SK-N-SH (cell line): ENCODE data around the gene PSTPIP1. TPM values are rescaled to one million over a fixed set of nuclear protein-coding genes. Genes with fewer than 3 reads are reported as not detected.
A peak's percentile ranks its signal among the peaks of the same experiment; 100 is the strongest.

Experiments
- CTCF ChIA-PET: fragments of 300-600, 350-600 bp; formaldehyde crosslinking; extraction: SDS; loops from one replicate; lab custom pipeline; 2021; lab: Yijun Ruan, JAX
- POLR2A ChIA-PET: fragments of 350-600 bp; sonication (Branson Sonifier 250); formaldehyde crosslinking; extraction: SDS; loops from one replicate; lab custom pipeline; 2020; ENCODE audit warnings: antibody characterized with exemption, inconsistent platforms; lab: Yijun Ruan, JAX
- DNase-seq: peaks from one replicate; pipeline ENCODE4 v3.0.0; 2012
- H2AFZ ChIP-seq: fragments of 200-600 bp; sonication (generic); 2 replicates; pipeline ENCODE4 v1.8.1; 2016; ENCODE audit warnings: antibody characterized with exemption, mild to moderate bottlenecking, low read depth
- H3F3A ChIP-seq: fragments of 200-600 bp; sonication (generic); replicated peaks from 2 replicates; pipeline ENCODE3; 2016; ENCODE audit warnings: antibody characterized with exemption, mild to moderate bottlenecking; ENCODE audit not compliant: insufficient read depth
- H3K27ac ChIP-seq, 2 experiments: fragments of 200-500 bp in 1 of 2; fragments of 200-600 bp in 1 of 2; sonication (Bioruptor generic) in 1 of 2; sonication (generic), shearing (Covaris generic) in 1 of 2; 2 replicates each; pipeline versions ENCODE4 v1.5.1 to v1.6.1; 2014 to 2016; ENCODE audit warnings: low read depth in 2 of 2, inconsistent platforms in 1 of 2, low read length in 1 of 2, mild to moderate bottlenecking in 1 of 2, mixed read lengths in 1 of 2
- H3K27me3 ChIP-seq: fragments of 200-600 bp; sonication (generic), shearing (Covaris generic); 2 replicates; pipeline ENCODE4 v1.6.1; 2016; ENCODE audit warnings: mixed run types; ENCODE audit not compliant: insufficient read depth
- H3K36me3 ChIP-seq, 2 experiments: fragments of 200-500 bp in 1 of 2; fragments of 200-600 bp in 1 of 2; sonication (Bioruptor generic) in 1 of 2; sonication (generic) in 1 of 2; replicated peaks in 1 of 2; 2 replicates each; pipeline versions ENCODE3 to v1.5.1; 2014 to 2016; ENCODE audit warnings: low read length in 1 of 2, mild to moderate bottlenecking in 1 of 2; ENCODE audit not compliant: insufficient read depth in 2 of 2, control insufficient read depth in 1 of 2
- H3K4me1 ChIP-seq, 2 experiments: fragments of 200-500 bp in 1 of 2; fragments of 200-600 bp in 1 of 2; sonication (Bioruptor generic) in 1 of 2; sonication (generic), shearing (Covaris generic) in 1 of 2; 2 replicates each; pipeline versions ENCODE4 v1.5.1 to v1.6.1; 2014 to 2016; ENCODE audit warnings: low read depth in 1 of 2, low read length in 1 of 2, mixed run types in 1 of 2; ENCODE audit not compliant: insufficient read depth in 2 of 2, control insufficient read depth in 1 of 2
- H3K4me2 ChIP-seq: fragments of 200-600 bp; sonication (generic), shearing (Covaris generic); 2 replicates; pipeline ENCODE4 v1.6.1; 2017; ENCODE audit warnings: mixed run types
- H3K4me3 ChIP-seq, 2 experiments: fragments of 200-500 bp in 1 of 2; fragments of 200-600 bp in 1 of 2; sonication (Bioruptor generic) in 1 of 2; sonication (generic), shearing (Covaris generic) in 1 of 2; 2 replicates each; pipeline versions ENCODE4 v1.5.1 to v1.8.1; 2014 to 2016; ENCODE audit warnings: low read depth in 2 of 2, inconsistent platforms in 1 of 2, low read length in 1 of 2, mild to moderate bottlenecking in 1 of 2, mixed read lengths in 1 of 2, moderate library complexity in 1 of 2
- H3K79me2 ChIP-seq: fragments of 200-600 bp; sonication (generic); 2 replicates; pipeline ENCODE4 v1.8.1; 2017; ENCODE audit warnings: mild to moderate bottlenecking; ENCODE audit not compliant: insufficient read depth
- H3K9ac ChIP-seq: fragments of 200-600 bp; sonication (generic); 2 replicates; pipeline ENCODE4 v1.6.1; 2017; ENCODE audit warnings: mixed run types
- H3K9me2 ChIP-seq: fragments of 200-600 bp; sonication (generic); 2 replicates; pipeline ENCODE4 v1.6.1; 2017; ENCODE audit warnings: mixed run types
- H3K9me3 ChIP-seq: fragments of 200-600 bp; sonication (generic); 2 replicates; pipeline ENCODE4 v1.6.1; 2017; ENCODE audit warnings: mixed run types, mild to moderate bottlenecking, moderate library complexity
- H4K20me1 ChIP-seq: fragments of 200-600 bp; sonication (generic); 2 replicates; pipeline ENCODE4 v1.6.1; 2017; ENCODE audit warnings: mild to moderate bottlenecking, mixed run types; ENCODE audit not compliant: insufficient read depth
- ELF1 ChIP-seq: IDR thresholded peaks from 2 replicates; pipeline ENCODE4 v1.4.0; 2012
- EP300 ChIP-seq, 2 experiments: IDR thresholded peaks; 2 replicates each; pipeline versions ENCODE4 v1.4.0 to v1.6.1; 2012; ENCODE audit warnings: borderline replicate concordance in 1 of 2, low read depth in 1 of 2, low read length in 1 of 2
- EZH2phosphoT487 ChIP-seq: fragments of 200-600 bp; sonication (generic); IDR thresholded peaks from 2 replicates; pipeline ENCODE4 v1.6.1; 2017; ENCODE audit warnings: low read depth, mixed run types, mild to moderate bottlenecking, antibody characterized with exemption, moderate library complexity, borderline replicate concordance
- FOXJ3 ChIP-seq: sonication (generic); formaldehyde crosslinking; IDR thresholded peaks from 2 replicates; pipeline ENCODE4 v1.5.1; 2020; ENCODE audit warnings: mild to moderate bottlenecking, missing genetic modification reagents
- GABPA ChIP-seq: IDR thresholded peaks from 2 replicates; pipeline ENCODE4 v1.4.0; 2012; ENCODE audit warnings: low read depth, mild to moderate bottlenecking
- GATA2 ChIP-seq: sonication (generic); formaldehyde crosslinking; IDR thresholded peaks from 2 replicates; pipeline ENCODE4 v1.5.0; 2020; ENCODE audit warnings: mild to moderate bottlenecking, missing genetic modification reagents
- JUND ChIP-seq: IDR thresholded peaks from 2 replicates; pipeline ENCODE4 v1.4.0; 2012
- MAX ChIP-seq: IDR thresholded peaks from 2 replicates; pipeline ENCODE4 v1.4.0; 2012; ENCODE audit warnings: low read depth
- MXI1 ChIP-seq: IDR thresholded peaks from 2 replicates; pipeline ENCODE4 v1.6.1; 2012; ENCODE audit warnings: mild to moderate bottlenecking, low read depth, low read length, improper control_type of control experiment
- NFIC ChIP-seq: IDR thresholded peaks from 2 replicates; pipeline ENCODE4 v1.4.0; 2012; ENCODE audit warnings: borderline replicate concordance
- NRF1 ChIP-seq: IDR thresholded peaks from 2 replicates; pipeline ENCODE4 v1.6.1; 2012; ENCODE audit warnings: low read depth, mild to moderate bottlenecking, low read length
- RAD21 ChIP-seq: IDR thresholded peaks from 2 replicates; pipeline ENCODE4 v1.6.1; 2012; ENCODE audit warnings: mild to moderate bottlenecking, low read length
- RCOR1 ChIP-seq: fragments of 150-350 bp; IDR thresholded peaks from 2 replicates; pipeline ENCODE4 v1.6.1; 2017; ENCODE audit warnings: antibody characterized with exemption, low read length
- REST ChIP-seq: IDR thresholded peaks from 2 replicates; pipeline ENCODE4 v1.6.1; 2012; ENCODE audit warnings: mild to moderate bottlenecking, low read depth, low read length, moderate library complexity
- RFX5 ChIP-seq: IDR thresholded peaks from 2 replicates; pipeline ENCODE4 v1.6.1; 2012; ENCODE audit warnings: mild to moderate bottlenecking, improper control_type of control experiment, low read length
- SMC3 ChIP-seq: IDR thresholded peaks from 2 replicates; pipeline ENCODE4 v1.6.1; 2012; ENCODE audit warnings: low read depth, low read length, improper control_type of control experiment
- TAF1 ChIP-seq: IDR thresholded peaks from 2 replicates; pipeline ENCODE4 v1.6.1; 2012; ENCODE audit warnings: low read depth, mild to moderate bottlenecking, low read length, moderate library complexity, borderline replicate concordance
- USF1 ChIP-seq: IDR thresholded peaks from 2 replicates; pipeline ENCODE4 v1.4.0; 2012; ENCODE audit warnings: low read depth, borderline replicate concordance
- YY1 ChIP-seq: IDR thresholded peaks from 2 replicates; pipeline ENCODE4 v1.4.0; 2012; ENCODE audit warnings: low read depth, mild to moderate bottlenecking
- WGBS: methylation state at CpG from one replicate; pipeline ENCODE4 v1.1.6; 2017; ENCODE audit warnings: low lambda C conversion rate; 5-methylcytosine and 5-hydroxymethylcytosine counted together
- polyA plus RNA-seq, 3 experiments: library from polyadenylated mRNA; depleted of rRNA; stranded (reverse); fragments of >200 nt; gene quantifications; 2 replicates each; pipeline ENCODE4 v1.2.3, GENCODE V29; 2012

Gene PSTPIP1
- polyA plus RNA-seq, 1 of the 3 experiments (the other 2 are of a cell fraction) = 0.69 TPM

GRCh38 chr15:77064063-77064462 is 69.1 kb downstream of the PSTPIP1 start:
- Histone ChIP-seq H3K9me2 (no peaks in the 10 kb centered on the region), H3K79me2 (peaks cover 100% of the 10 kb centered on the region), H3K27ac (peak overlapping the region; percentile 31 to 43; a peak in 2 of 4 replicates), H3F3A (peaks cover 15% of the 10 kb centered on the region), H3K36me3 (peaks cover 12 to 13% of the 10 kb centered on the region in 2 experiments), H3K9ac (no peak overlapping the region), H3K27me3 (no peaks in the 10 kb centered on the region), H3K4me2 (peak overlapping the region; percentile 17; the same call in 1 of the 2 replicates), H4K20me1 (peaks cover 86% of the 10 kb centered on the region), H3K4me3 (no peak overlapping the region), H2AFZ (no peak overlapping the region), H3K4me1 (peaks cover 23 to 52% of the 10 kb centered on the region in 2 experiments), H3K9me3 (no peaks in the 10 kb centered on the region)
- TF ChIP-seq RFX5 = no peak
- no peak for TF ChIP-seq GATA2
- TF ChIP-seq YY1 = no peak
- TF ChIP-seq JUND = no peak
- no peak for TF ChIP-seq SMC3
- no peak for TF ChIP-seq RCOR1
- no peak for TF ChIP-seq MXI1
- TF ChIP-seq REST = no peak
- no peak for TF ChIP-seq NRF1
- TF ChIP-seq TAF1 = no peak
- no peak for TF ChIP-seq EZH2phosphoT487
- no peak for TF ChIP-seq MAX
- TF ChIP-seq GABPA = no peak
- no peak for TF ChIP-seq FOXJ3
- no peak for TF ChIP-seq USF1
- TF ChIP-seq EP300 (IDR thresholded peaks at IDR 0.05; ENCODE audit: borderline replicate concordance in 1 of 2, low read depth in 1 of 2, low read length in 1 of 2) = no peak
- no peak for TF ChIP-seq RAD21
- TF ChIP-seq NFIC = no peak
- no peak for TF ChIP-seq ELF1
- no peak for DNase-seq
- ChIA-PET POLR2A (no interaction called here), CTCF (interaction anchor here (1.4 kb wide), 1 partner anchor 12 kb away, joined by 3 read pairs; no protein-coding TSS in a partner anchor)
- WGBS = 75% methylated on average over 2 of the region's 2 CpGs
